ENCODE results near the gene DTX4.
A peak's percentile ranks its signal among the peaks of the same experiment; 100 is the strongest.

The DTX4 gene

GRCh38 chr11:59189986-59190385 lies 18.1 kb downstream of the DTX4 start:
- no peak for DNase-seq (ENCODE audit: low read depth in 1 of 2, low spot score in 1 of 2)

GRCh38 chr11:59191095-59191494 lies 19.2 kb downstream of the DTX4 start:
- no peak for DNase-seq (ENCODE audit: low read depth in 1 of 2, low spot score in 1 of 2)

GRCh38 chr11:59191890-59192289 lies 20.0 kb downstream of the DTX4 start:
- no peak for DNase-seq (ENCODE audit: low read depth in 1 of 2, low spot score in 1 of 2)

- no peak for DNase-seq (ENCODE audit: low read depth in 1 of 2, low spot score in 1 of 2)
Observed at GRCh38 chr11:59192446-59193020, 20.6 kb downstream of the DTX4 start.

- DNase-seq (ENCODE audit: low read depth in 1 of 2, low spot score in 1 of 2), result no peak
Observed at GRCh38 chr11:59193587-59194130, 21.7 kb downstream of the DTX4 start.

GRCh38 chr11:59195586-59195985 lies 23.7 kb downstream of the DTX4 start:
- DNase-seq (ENCODE audit: low read depth in 1 of 2, low spot score in 1 of 2), result no peak

GRCh38 chr11:59196777-59197176 lies 24.8 kb downstream of the DTX4 start:
- DNase-seq (ENCODE audit: low read depth in 1 of 2, low spot score in 1 of 2), result no peak

- DNase-seq (ENCODE audit: low read depth in 1 of 2, low spot score in 1 of 2), result no peak
Observed at GRCh38 chr11:59197991-59198390, 26.1 kb downstream of the DTX4 start.

GRCh38 chr11:59198726-59199125 lies 26.8 kb downstream of the DTX4 start:
- DNase-seq (ENCODE audit: low read depth in 1 of 2, low spot score in 1 of 2), result no peak

- no peak for DNase-seq (ENCODE audit: low read depth in 1 of 2, low spot score in 1 of 2)
Observed at GRCh38 chr11:59199546-59200422, 27.9 kb downstream of the DTX4 start.

GRCh38 chr11:59200423-59200746 lies 28.5 kb downstream of the DTX4 start:
- DNase-seq (ENCODE audit: low read depth in 1 of 2, low spot score in 1 of 2), result no peak

GRCh38 chr11:59201353-59201752 lies 29.4 kb downstream of the DTX4 start:
- no peak for DNase-seq (ENCODE audit: low read depth in 1 of 2, low spot score in 1 of 2)

GRCh38 chr11:59204746-59205145 lies 32.8 kb downstream of the DTX4 start:
- no peak for DNase-seq (ENCODE audit: low read depth in 1 of 2, low spot score in 1 of 2)

- no peak for DNase-seq (ENCODE audit: low read depth in 1 of 2, low spot score in 1 of 2)
Observed at GRCh38 chr11:59205648-59206047, 33.7 kb downstream of the DTX4 start.

- no peak for DNase-seq (ENCODE audit: low read depth in 1 of 2, low spot score in 1 of 2)
Observed at GRCh38 chr11:59206635-59207034, 34.7 kb downstream of the DTX4 start.

GRCh38 chr11:59207988-59208451 lies 36.1 kb downstream of the DTX4 start:
- peak in 1 of 2 donors; percentile 9 for DNase-seq (ENCODE audit: low read depth in 1 of 2, low spot score in 1 of 2)

- no peak for DNase-seq (ENCODE audit: low read depth in 1 of 2, low spot score in 1 of 2)
Observed at GRCh38 chr11:59208956-59209355, 37.0 kb downstream of the DTX4 start.

GRCh38 chr11:59212222-59212621 lies 40.3 kb downstream of the DTX4 start:
- DNase-seq (ENCODE audit: low read depth in 1 of 2, low spot score in 1 of 2), result no peak

GRCh38 chr11:59212744-59213631 lies 41.1 kb downstream of the DTX4 start, which contains the start of gene MPEG1:
Gene MPEG1 (minus strand): TSS chr11:59212927. CDS start chr11:59212865, 62 bp downstream.
- no peak for DNase-seq (ENCODE audit: low read depth in 1 of 2, low spot score in 1 of 2)

GRCh38 chr11:59214141-59214893 lies 42.4 kb downstream of the DTX4 start:
- DNase-seq (ENCODE audit: low read depth in 1 of 2, low spot score in 1 of 2), result no peak

Measured in activated T-helper 1 cell treated with anti-CD3 and anti-CD28 coated beads, Interleukin-2, amount 50 U/mL, for 16 hours (primary cell).